Neural progenitor cell (in vitro differentiated cells): Measurements from ENCODE around the gene CD200. TPM values are rescaled to one million over a fixed set of nuclear protein-coding genes. Genes with fewer than 3 reads are reported as not detected.

Experiments used
- DNase-seq: peaks from one replicate; pipeline ENCODE4 v3.0.0-alpha.2; 2016; ENCODE audit warnings: low spot score
- H2AFZ ChIP-seq: fragments of 200-600 bp; sonication (generic); replicated peaks from 2 replicates; pipeline ENCODE4 v1.6.1; 2016; ENCODE audit warnings: antibody characterized with exemption
- H3F3A ChIP-seq: fragments of 200-600 bp; sonication (generic); 2 replicates; pipeline ENCODE4 v1.6.1; 2016; ENCODE audit warnings: antibody characterized with exemption, low read depth
- H3K27ac ChIP-seq: fragments of 200-600 bp; sonication (generic); 2 replicates; pipeline ENCODE4 v1.5.1; 2016; ENCODE audit warnings: mild to moderate bottlenecking
- H3K27me3 ChIP-seq: fragments of 200-600 bp; sonication (generic); 2 replicates; pipeline ENCODE4 v1.6.1; 2016; ENCODE audit warnings: mild to moderate bottlenecking, moderate library complexity
- H3K36me3 ChIP-seq: fragments of 200-600 bp; sonication (generic); 2 replicates; pipeline ENCODE4 v1.5.1; 2016
- H3K4me1 ChIP-seq: fragments of 200-600 bp; sonication (generic); 2 replicates; pipeline ENCODE4 v1.6.1; 2016; ENCODE audit warnings: mixed run types
- H3K4me2 ChIP-seq: fragments of 200-600 bp; sonication (generic); 2 replicates; pipeline ENCODE4 v1.6.1; 2016
- H3K4me3 ChIP-seq: fragments of 200-600 bp; sonication (generic); 2 replicates; pipeline ENCODE4 v1.5.1; 2016
- H3K79me2 ChIP-seq: fragments of 200-600 bp; sonication (generic); 2 replicates; pipeline ENCODE4 v1.6.1; 2016; ENCODE audit warnings: low read depth
- H3K9ac ChIP-seq: fragments of 200-600 bp; sonication (generic); 2 replicates; pipeline ENCODE4 v1.6.1; 2016
- H3K9me3 ChIP-seq: fragments of 200-600 bp; sonication (generic); 2 replicates; pipeline ENCODE4 v1.5.1; 2016; ENCODE audit warnings: low read depth
- H4K20me1 ChIP-seq: fragments of 200-600 bp; sonication (generic); 2 replicates; pipeline ENCODE4 v1.6.1; 2016; ENCODE audit warnings: low read depth
- H3K27ac Mint-ChIP-seq: 3 replicates; pipeline ENCODE4 v1.8.0; 2021; ENCODE audit warnings: mixed read lengths
- H3K27me3 Mint-ChIP-seq: 2 replicates; pipeline ENCODE4 v1.8.0; 2022; ENCODE audit warnings: low read depth, mild to moderate bottlenecking, inconsistent platforms, moderate library complexity, mixed read lengths; ENCODE audit not compliant: insufficient read depth
- H3K36me3 Mint-ChIP-seq: 3 replicates; pipeline ENCODE4 v1.8.0; 2021; ENCODE audit warnings: mixed read lengths
- H3K4me1 Mint-ChIP-seq: 3 replicates; pipeline ENCODE4 v1.8.0; 2021; ENCODE audit warnings: mixed read lengths
- H3K4me3 Mint-ChIP-seq: 3 replicates; pipeline ENCODE4 v1.8.0; 2021; ENCODE audit warnings: mild to moderate bottlenecking, moderate library complexity, mixed read lengths
- H3K9me3 Mint-ChIP-seq: 3 replicates; pipeline ENCODE4 v1.8.0; 2020; ENCODE audit warnings: mixed read lengths
- EZH2 ChIP-seq: fragments of 200-600 bp; sonication (generic); IDR thresholded peaks from 2 replicates; pipeline ENCODE4 v1.6.1; 2017; ENCODE audit warnings: antibody characterized with exemption, mild to moderate bottlenecking, moderate library complexity
- EZH2phosphoT487 ChIP-seq: fragments of 200-600 bp; sonication (generic); IDR thresholded peaks from 2 replicates; pipeline ENCODE4 v1.6.1; 2017; ENCODE audit warnings: antibody characterized with exemption
- total RNA-seq: library from RNA; depleted of rRNA; stranded (reverse); fragments of >200 nt; gene quantifications from 2 replicates; pipeline ENCODE4 v1.2.3, GENCODE V29; 2015; ENCODE audit warnings: low replicate concordance
- TF ChIP-seq, protein P1 (sequence below): fragments of 200-600 bp; sonication (generic); IDR thresholded peaks from 2 replicates; pipeline ENCODE4 v1.5.1; 2017; ENCODE audit warnings: antibody characterized with exemption, mild to moderate bottlenecking

The CD200 gene
- total RNA-seq, 1 donor from 2014 or later: 48.4 TPM

DNA sequence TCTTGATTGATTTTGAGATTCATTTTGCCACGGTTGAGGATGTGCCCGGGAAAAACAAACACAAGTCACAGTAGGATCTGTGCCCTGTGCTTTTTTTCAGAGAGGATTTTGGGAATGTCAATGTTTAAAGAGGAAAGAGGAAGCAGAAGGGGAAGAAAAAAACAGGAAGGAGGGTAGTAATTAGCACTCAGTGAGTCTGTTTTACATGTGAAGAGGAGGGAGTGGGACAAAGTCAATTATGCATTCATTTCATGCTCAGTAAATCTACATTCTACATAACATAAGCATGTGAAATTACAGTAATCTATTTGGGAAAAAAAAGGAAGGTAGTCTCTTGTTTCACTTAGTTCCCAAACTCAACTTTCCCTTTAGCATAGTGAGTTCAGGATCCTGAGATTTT is 18.3 kb upstream of the CD200 start:
- H3K36me3 ChIP-seq: peaks cover 10% of the 10 kb centered on the region
- peaks cover 7% of the 10 kb centered on the region for H3K4me1 ChIP-seq
- H3K27me3 Mint-ChIP-seq: peaks cover 2% of the 10 kb centered on the region
- H3K4me3 Mint-ChIP-seq: no peak overlapping the region
- no peaks in the 10 kb centered on the region for H4K20me1 ChIP-seq
- H3K9me3 ChIP-seq: peaks cover 20% of the 10 kb centered on the region
- no peak overlapping the region for H3K27ac Mint-ChIP-seq
- H3K4me3 ChIP-seq: no peak overlapping the region
- no peak for DNase-seq
- H3K9me3 Mint-ChIP-seq: peaks cover 21% of the 10 kb centered on the region
- no peak overlapping the region for H2AFZ ChIP-seq
- no peak overlapping the region for H3K9ac ChIP-seq
- peaks cover 3% of the 10 kb centered on the region for H3K4me1 Mint-ChIP-seq
- peaks cover 4% of the 10 kb centered on the region for H3K36me3 Mint-ChIP-seq
- H3F3A ChIP-seq: peaks cover 4% of the 10 kb centered on the region
- no peak overlapping the region for H3K27ac ChIP-seq
- no peak for TF ChIP-seq EZH2phosphoT487
- TF ChIP-seq, protein P1, sequence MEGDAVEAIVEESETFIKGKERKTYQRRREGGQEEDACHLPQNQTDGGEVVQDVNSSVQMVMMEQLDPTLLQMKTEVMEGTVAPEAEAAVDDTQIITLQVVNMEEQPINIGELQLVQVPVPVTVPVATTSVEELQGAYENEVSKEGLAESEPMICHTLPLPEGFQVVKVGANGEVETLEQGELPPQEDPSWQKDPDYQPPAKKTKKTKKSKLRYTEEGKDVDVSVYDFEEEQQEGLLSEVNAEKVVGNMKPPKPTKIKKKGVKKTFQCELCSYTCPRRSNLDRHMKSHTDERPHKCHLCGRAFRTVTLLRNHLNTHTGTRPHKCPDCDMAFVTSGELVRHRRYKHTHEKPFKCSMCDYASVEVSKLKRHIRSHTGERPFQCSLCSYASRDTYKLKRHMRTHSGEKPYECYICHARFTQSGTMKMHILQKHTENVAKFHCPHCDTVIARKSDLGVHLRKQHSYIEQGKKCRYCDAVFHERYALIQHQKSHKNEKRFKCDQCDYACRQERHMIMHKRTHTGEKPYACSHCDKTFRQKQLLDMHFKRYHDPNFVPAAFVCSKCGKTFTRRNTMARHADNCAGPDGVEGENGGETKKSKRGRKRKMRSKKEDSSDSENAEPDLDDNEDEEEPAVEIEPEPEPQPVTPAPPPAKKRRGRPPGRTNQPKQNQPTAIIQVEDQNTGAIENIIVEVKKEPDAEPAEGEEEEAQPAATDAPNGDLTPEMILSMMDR: no peak
- no peak for TF ChIP-seq EZH2
- no peak overlapping the region for H3K4me2 ChIP-seq
- no peaks in the 10 kb centered on the region for H3K27me3 ChIP-seq
- no peaks in the 10 kb centered on the region for H3K79me2 ChIP-seq

DNA sequence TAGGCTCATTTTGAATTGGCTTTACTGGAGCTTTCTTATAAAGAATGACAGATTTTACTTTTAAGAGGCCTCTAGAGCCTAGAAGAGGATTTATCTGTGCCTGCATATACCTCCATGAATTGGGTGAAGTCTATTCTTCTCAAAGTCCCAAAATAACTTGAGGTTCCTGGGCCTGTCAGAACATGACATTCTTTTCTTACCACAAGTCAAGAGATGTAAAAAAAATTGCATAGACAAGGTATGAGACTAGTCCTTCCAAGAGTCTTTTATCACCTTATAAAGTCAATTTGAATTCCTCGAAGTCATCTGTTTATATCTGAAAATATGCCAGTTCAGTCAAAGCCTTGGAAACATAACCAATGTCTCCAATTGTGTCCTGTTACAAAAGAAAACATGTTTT is 17.2 kb upstream of the CD200 start:
- H3K9ac ChIP-seq: no peak overlapping the region
- H3K4me1 ChIP-seq: peaks cover 18% of the 10 kb centered on the region
- peaks cover 11% of the 10 kb centered on the region for H3K4me1 Mint-ChIP-seq
- H4K20me1 ChIP-seq: no peaks in the 10 kb centered on the region
- no peaks in the 10 kb centered on the region for H3K27me3 ChIP-seq
- no peaks in the 10 kb centered on the region for H3K79me2 ChIP-seq
- H3K27ac ChIP-seq: no peak overlapping the region
- peaks cover 4% of the 10 kb centered on the region for H3K36me3 Mint-ChIP-seq
- no peak for DNase-seq
- no peaks in the 10 kb centered on the region for H3K27me3 Mint-ChIP-seq
- no peak for TF ChIP-seq EZH2
- TF ChIP-seq, protein P1: no peak
- TF ChIP-seq EZH2phosphoT487: no peak
- H3K4me2 ChIP-seq: no peak overlapping the region
- no peak overlapping the region for H3K4me3 Mint-ChIP-seq
- peaks cover 15% of the 10 kb centered on the region for H3F3A ChIP-seq
- H3K9me3 ChIP-seq: peaks cover 20% of the 10 kb centered on the region
- H2AFZ ChIP-seq: no peak overlapping the region
- H3K36me3 ChIP-seq: peaks cover 10% of the 10 kb centered on the region
- no peak overlapping the region for H3K27ac Mint-ChIP-seq
- peaks cover 21% of the 10 kb centered on the region for H3K9me3 Mint-ChIP-seq
- H3K4me3 ChIP-seq: no peak overlapping the region

DNA sequence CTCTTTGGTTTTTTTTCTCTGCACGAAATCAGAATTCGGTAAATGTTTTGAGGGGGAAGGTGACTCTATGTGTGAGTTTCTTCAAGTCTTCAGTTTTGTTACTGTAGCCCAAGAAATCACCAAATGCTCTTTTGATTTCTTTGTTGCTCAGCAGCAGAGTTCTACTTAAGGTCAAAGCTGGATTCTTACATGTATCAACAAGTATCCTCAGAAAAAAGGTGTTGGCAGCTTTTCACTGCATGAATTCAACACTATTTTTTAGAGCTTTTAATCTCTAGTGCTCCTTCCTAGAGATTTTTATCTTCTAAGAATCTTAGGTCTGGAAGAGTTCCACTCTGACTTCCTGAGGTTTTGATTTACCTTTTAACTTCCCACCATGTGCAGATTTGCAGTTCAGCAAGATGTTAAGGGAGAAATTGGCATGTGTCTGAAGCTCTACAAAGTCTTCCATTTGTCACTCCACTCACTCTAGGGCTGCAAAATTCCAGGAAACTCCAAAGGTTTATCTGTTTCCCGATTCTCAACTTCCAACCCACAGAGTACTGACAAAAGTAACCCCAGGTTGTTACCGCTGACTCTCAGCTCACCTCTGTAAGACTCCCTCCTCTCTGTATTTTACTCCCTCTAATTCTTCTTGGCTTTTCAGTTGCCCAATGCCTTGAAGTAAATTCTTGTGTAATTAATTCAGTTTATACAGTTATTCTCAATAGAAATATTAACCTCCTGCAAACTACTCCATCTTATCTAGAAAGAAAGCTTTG is 13.3 kb upstream of the CD200 start:
- peak overlapping the region; percentile 56 for H3K27ac ChIP-seq
- peaks cover 36% of the 10 kb centered on the region for H3K4me1 ChIP-seq
- TF ChIP-seq EZH2phosphoT487: no peak
- no peak for TF ChIP-seq EZH2
- TF ChIP-seq, protein P1: no peak
- peaks cover 3% of the 10 kb centered on the region for H3K27me3 Mint-ChIP-seq
- H3K9me3 Mint-ChIP-seq: peaks cover 17% of the 10 kb centered on the region
- H3K9me3 ChIP-seq: peaks cover 20% of the 10 kb centered on the region
- peaks cover 10% of the 10 kb centered on the region for H3K36me3 ChIP-seq
- no peaks in the 10 kb centered on the region for H3K27me3 ChIP-seq
- no peak overlapping the region for H3K4me3 ChIP-seq
- H2AFZ ChIP-seq: peak overlapping the region; percentile 92
- H3K4me1 Mint-ChIP-seq: peaks cover 24% of the 10 kb centered on the region
- no peak overlapping the region for H3K4me3 Mint-ChIP-seq
- H3K27ac Mint-ChIP-seq: no peak overlapping the region
- no peak overlapping the region for H3K9ac ChIP-seq
- peak overlapping the region; percentile 29 for H3K4me2 ChIP-seq
- H3K79me2 ChIP-seq: no peaks in the 10 kb centered on the region
- H4K20me1 ChIP-seq: no peaks in the 10 kb centered on the region
- H3K36me3 Mint-ChIP-seq: peaks cover 2% of the 10 kb centered on the region
- peaks cover 20% of the 10 kb centered on the region for H3F3A ChIP-seq
- no peak for DNase-seq
